KMS-11 (cell line): Measurements from ENCODE around the gene MYO9A.
"Not testable (repeated sequence)": the region's sequence is repeated elsewhere in the genome, so short reads cannot be mapped to it uniquely, and the experiment has no call there.

ENCODE experiments used
- H2AFZ ChIP-seq: fragments of 200-600 bp; sonication (generic); 2 replicates; pipeline ENCODE4 v1.6.1; 2016; ENCODE audit warnings: antibody characterized with exemption, mixed run types, low read depth
- H3K27ac ChIP-seq: fragments of 200-600 bp; sonication (generic); 2 replicates; pipeline ENCODE4 v1.6.1; 2016; ENCODE audit warnings: mild to moderate bottlenecking, mixed run types
- H3K27me3 ChIP-seq: fragments of 200-600 bp; sonication (generic); 2 replicates; pipeline ENCODE4 v1.6.1; 2017; ENCODE audit warnings: mild to moderate bottlenecking, low read depth, mixed run types, moderate library complexity; ENCODE audit not compliant: insufficient read depth
- H3K36me3 ChIP-seq: fragments of 200-600 bp; sonication (generic); 2 replicates; pipeline ENCODE4 v1.6.1; 2017; ENCODE audit warnings: mild to moderate bottlenecking, mixed run types; ENCODE audit not compliant: insufficient read depth
- H3K4me1 ChIP-seq: fragments of 200-600 bp; sonication (generic); 2 replicates; pipeline ENCODE4 v1.6.1; 2016; ENCODE audit warnings: mild to moderate bottlenecking, low read depth, mixed run types; ENCODE audit not compliant: poor library complexity, severe bottlenecking
- H3K4me2 ChIP-seq: fragments of 200-600 bp; sonication (generic); 2 replicates; pipeline ENCODE4 v1.7.0; 2016; ENCODE audit warnings: mild to moderate bottlenecking, mixed run types
- H3K4me3 ChIP-seq: fragments of 200-600 bp; sonication (generic); IDR thresholded peaks from 2 replicates; pipeline ENCODE4 v1.6.1; 2017; ENCODE audit warnings: low read depth, low read length, mixed read lengths; ENCODE audit not compliant: insufficient read depth
- H3K79me2 ChIP-seq: fragments of 200-600 bp; sonication (generic); 2 replicates; pipeline ENCODE4 v1.6.1; 2016; ENCODE audit warnings: low read depth, mixed run types; ENCODE audit not compliant: insufficient read depth
- H3K9ac ChIP-seq: fragments of 200-600 bp; sonication (generic); 2 replicates; pipeline ENCODE4 v1.6.1; 2016; ENCODE audit warnings: mild to moderate bottlenecking, mixed run types
- H4K20me1 ChIP-seq: fragments of 200-600 bp; sonication (generic); 2 replicates; pipeline ENCODE4 v1.6.1; 2016; ENCODE audit warnings: mild to moderate bottlenecking, mixed run types; ENCODE audit not compliant: insufficient read depth
- TF ChIP-seq, protein P1 (sequence below): fragments of 200-600 bp; sonication (generic); conservative IDR thresholded peaks from 2 replicates; pipeline ENCODE4 v1.6.1; 2017; ENCODE audit warnings: low read depth, mild to moderate bottlenecking, antibody characterized with exemption, low read length, moderate library complexity, mixed read lengths

MYO9A gene

DNA sequence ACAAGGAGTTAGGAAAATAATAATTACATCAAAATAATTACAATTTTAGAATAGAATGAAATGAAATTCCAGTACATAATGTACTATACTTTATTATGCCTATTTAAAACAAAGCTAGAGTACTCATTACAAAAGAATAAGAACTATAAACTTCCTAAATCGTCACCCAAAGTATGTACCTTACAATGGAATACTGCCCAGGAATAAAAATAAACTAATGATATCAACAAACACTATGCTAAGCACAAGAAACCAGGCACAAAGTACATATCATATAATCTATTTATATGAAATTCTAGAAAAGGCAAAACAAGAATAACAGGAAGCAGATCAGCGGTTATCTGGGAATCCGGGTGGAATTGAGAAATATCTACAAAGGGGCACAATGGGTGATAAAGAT lies 84.7 kb downstream of the MYO9A start:
- no peaks in the 10 kb centered on the region for H3K4me1 ChIP-seq
- TF ChIP-seq, protein P1, sequence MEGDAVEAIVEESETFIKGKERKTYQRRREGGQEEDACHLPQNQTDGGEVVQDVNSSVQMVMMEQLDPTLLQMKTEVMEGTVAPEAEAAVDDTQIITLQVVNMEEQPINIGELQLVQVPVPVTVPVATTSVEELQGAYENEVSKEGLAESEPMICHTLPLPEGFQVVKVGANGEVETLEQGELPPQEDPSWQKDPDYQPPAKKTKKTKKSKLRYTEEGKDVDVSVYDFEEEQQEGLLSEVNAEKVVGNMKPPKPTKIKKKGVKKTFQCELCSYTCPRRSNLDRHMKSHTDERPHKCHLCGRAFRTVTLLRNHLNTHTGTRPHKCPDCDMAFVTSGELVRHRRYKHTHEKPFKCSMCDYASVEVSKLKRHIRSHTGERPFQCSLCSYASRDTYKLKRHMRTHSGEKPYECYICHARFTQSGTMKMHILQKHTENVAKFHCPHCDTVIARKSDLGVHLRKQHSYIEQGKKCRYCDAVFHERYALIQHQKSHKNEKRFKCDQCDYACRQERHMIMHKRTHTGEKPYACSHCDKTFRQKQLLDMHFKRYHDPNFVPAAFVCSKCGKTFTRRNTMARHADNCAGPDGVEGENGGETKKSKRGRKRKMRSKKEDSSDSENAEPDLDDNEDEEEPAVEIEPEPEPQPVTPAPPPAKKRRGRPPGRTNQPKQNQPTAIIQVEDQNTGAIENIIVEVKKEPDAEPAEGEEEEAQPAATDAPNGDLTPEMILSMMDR, result no peak
- H3K36me3 ChIP-seq, result no peaks in the 10 kb centered on the region
- no peak overlapping the region for H3K4me3 ChIP-seq
- H2AFZ ChIP-seq, result no peak overlapping the region
- H3K79me2 ChIP-seq, result no peaks in the 10 kb centered on the region
- no peak overlapping the region for H3K4me2 ChIP-seq
- H4K20me1 ChIP-seq, result no peaks in the 10 kb centered on the region
- no peak overlapping the region for H3K27ac ChIP-seq
- no peaks in the 10 kb centered on the region for H3K27me3 ChIP-seq
- no peak overlapping the region for H3K9ac ChIP-seq

DNA sequence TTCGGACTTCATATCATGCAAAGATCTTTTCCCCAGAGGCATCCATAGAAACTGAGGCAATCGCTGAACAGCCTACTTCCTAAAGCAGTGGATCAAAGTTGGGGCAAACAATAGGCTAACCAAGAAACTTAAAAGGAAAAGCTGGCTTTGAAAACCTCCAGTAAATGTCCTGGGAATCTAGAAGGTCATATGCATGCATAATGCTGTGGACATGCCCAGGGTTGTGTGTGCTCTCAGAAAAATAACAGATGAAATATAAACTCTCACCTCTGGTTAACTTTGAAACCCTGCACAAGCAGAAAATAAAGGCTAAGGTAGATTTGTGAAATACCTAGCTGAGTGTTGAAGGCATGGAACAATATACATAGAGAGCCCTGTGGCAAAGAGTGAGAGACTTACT lies 96.3 kb downstream of the MYO9A start:
- Histone ChIP-seq H3K36me3 (no peaks in the 10 kb centered on the region), H3K9ac (no peak overlapping the region), H3K27me3 (no peaks in the 10 kb centered on the region), H3K4me2 (no peak overlapping the region), H3K79me2 (no peaks in the 10 kb centered on the region), H2AFZ (no peak overlapping the region), H3K27ac (no peak overlapping the region), H4K20me1 (no peaks in the 10 kb centered on the region), H3K4me3 (no peak overlapping the region), H3K4me1 (no peaks in the 10 kb centered on the region)
- TF ChIP-seq, protein P1, result no peak

DNA sequence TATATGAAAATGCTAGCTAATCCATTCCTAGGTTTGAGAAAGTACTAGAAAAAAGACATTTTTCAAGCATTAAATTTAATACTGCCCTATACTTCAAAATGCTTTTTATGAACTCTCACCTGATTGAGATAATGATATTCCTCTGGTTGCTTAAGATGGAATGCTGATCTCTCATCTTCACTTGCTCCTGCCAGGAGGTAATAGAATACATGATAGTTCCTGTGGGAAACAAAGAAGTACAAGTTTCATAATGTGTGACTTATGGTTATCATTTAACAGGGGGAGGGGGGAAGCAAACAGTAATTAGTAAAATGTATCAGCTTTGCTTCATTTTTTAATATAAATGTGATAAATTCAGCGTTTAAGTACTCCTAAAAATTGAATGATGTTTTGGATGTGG lies 97.2 kb downstream of the MYO9A start:
- Histone ChIP-seq H3K79me2 (no peaks in the 10 kb centered on the region), H3K36me3 (no peaks in the 10 kb centered on the region), H3K4me3 (no peak overlapping the region), H3K4me1 (no peaks in the 10 kb centered on the region), H4K20me1 (no peaks in the 10 kb centered on the region), H3K27me3 (no peaks in the 10 kb centered on the region), H3K9ac (no peak overlapping the region), H3K4me2 (no peak overlapping the region), H3K27ac (no peak overlapping the region), H2AFZ (no peak overlapping the region)
- TF ChIP-seq, protein P1, result no peak

DNA sequence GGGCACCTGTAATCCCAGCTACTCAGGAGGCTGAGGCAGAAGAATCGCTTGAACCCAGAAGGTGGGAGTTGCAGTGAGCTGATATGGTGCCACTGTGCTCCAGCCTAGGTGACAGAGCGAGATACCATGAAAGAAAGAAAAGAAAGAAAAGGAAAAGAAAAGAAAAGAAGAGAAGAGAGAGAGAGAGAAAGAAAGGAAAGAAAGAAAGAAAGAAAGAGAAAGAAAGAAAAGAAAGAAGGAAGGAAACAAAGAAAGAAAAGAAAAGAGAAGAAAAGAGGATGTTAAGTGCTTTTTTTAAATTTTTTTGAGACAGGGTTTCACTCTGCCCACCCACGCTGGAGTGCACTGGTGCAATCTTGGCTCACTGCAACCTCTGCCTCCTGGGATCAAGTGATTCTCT lies 103.4 kb downstream of the MYO9A start:
- H3K4me2 ChIP-seq, H4K20me1 ChIP-seq, H3K36me3 ChIP-seq, H3K9ac ChIP-seq, H3K4me1 ChIP-seq, H3K27me3 ChIP-seq, H3K27ac ChIP-seq, H3K79me2 ChIP-seq, H2AFZ ChIP-seq, H3K4me3 ChIP-seq: not testable (repeated sequence)

DNA sequence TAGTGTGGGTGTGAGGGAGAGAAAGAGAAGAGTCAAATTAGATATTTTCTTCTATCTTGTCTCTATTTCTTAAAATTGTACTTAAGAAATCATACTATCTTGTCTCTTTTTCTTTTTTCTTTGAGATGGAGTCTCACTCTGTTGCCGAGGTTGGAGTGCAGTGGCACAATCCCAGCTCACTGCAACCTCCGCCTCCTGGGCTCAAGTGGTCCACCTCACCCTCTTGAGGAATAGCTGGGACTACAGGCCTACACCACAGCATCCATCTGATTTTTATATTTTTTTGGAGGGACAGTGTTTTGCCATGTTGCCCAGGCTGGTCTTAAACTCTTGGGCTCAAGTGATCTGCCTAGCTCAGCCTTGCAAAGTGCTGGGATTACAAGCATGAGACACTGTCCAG lies 104.2 kb downstream of the MYO9A start:
- H3K27ac ChIP-seq, result no peak overlapping the region
- H3K79me2 ChIP-seq, result no peaks in the 10 kb centered on the region
- H3K36me3 ChIP-seq, result no peaks in the 10 kb centered on the region
- no peak overlapping the region for H3K4me2 ChIP-seq
- H3K4me1 ChIP-seq, result no peaks in the 10 kb centered on the region
- no peak overlapping the region for H3K4me3 ChIP-seq
- H3K27me3 ChIP-seq, result no peaks in the 10 kb centered on the region
- H2AFZ ChIP-seq, result no peak overlapping the region
- no peaks in the 10 kb centered on the region for H4K20me1 ChIP-seq
- TF ChIP-seq, protein P1, result no peak
- no peak overlapping the region for H3K9ac ChIP-seq
